ENCODE results near the gene MYDGF. TPM values are rescaled to one million over a fixed set of nuclear protein-coding genes. Genes with fewer than 3 reads are reported as not detected.

Gene MYDGF
- total and polyA plus RNA-seq, 2 of the 13 experiments (the other 11 are each of a cell fraction or from before 2014, with no cell fraction given): 116 to 198 TPM

DNA sequence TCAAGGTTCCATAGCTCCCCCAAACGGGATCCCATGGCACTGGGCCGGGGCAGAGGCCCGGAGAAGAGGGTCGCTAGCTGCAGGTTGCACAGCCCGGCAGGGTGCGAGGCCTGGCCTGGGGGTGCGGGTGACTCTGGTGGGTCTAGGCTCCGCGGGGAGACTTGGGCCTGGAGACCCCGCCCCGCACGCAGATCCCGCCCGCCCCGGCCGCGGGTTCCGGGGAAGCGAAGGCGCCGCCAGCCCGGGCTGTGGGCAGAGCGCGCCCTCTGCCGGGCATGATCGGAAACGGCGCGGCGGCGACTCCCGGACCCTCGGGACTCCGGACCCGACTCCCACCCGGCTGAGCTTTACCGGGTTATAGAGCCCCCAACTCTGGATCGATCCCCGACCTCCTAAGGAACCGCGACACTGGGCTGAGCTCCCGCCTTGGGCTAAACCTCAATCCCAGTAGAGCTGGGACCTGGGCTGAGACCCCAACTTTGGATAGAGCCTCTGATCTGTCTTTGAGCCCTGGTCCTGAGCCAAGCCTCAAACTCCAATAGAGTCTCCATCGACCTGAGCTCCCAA is 33.9 kb downstream of the MYDGF start (continued):
- TF ChIP-seq, protein P1, sequence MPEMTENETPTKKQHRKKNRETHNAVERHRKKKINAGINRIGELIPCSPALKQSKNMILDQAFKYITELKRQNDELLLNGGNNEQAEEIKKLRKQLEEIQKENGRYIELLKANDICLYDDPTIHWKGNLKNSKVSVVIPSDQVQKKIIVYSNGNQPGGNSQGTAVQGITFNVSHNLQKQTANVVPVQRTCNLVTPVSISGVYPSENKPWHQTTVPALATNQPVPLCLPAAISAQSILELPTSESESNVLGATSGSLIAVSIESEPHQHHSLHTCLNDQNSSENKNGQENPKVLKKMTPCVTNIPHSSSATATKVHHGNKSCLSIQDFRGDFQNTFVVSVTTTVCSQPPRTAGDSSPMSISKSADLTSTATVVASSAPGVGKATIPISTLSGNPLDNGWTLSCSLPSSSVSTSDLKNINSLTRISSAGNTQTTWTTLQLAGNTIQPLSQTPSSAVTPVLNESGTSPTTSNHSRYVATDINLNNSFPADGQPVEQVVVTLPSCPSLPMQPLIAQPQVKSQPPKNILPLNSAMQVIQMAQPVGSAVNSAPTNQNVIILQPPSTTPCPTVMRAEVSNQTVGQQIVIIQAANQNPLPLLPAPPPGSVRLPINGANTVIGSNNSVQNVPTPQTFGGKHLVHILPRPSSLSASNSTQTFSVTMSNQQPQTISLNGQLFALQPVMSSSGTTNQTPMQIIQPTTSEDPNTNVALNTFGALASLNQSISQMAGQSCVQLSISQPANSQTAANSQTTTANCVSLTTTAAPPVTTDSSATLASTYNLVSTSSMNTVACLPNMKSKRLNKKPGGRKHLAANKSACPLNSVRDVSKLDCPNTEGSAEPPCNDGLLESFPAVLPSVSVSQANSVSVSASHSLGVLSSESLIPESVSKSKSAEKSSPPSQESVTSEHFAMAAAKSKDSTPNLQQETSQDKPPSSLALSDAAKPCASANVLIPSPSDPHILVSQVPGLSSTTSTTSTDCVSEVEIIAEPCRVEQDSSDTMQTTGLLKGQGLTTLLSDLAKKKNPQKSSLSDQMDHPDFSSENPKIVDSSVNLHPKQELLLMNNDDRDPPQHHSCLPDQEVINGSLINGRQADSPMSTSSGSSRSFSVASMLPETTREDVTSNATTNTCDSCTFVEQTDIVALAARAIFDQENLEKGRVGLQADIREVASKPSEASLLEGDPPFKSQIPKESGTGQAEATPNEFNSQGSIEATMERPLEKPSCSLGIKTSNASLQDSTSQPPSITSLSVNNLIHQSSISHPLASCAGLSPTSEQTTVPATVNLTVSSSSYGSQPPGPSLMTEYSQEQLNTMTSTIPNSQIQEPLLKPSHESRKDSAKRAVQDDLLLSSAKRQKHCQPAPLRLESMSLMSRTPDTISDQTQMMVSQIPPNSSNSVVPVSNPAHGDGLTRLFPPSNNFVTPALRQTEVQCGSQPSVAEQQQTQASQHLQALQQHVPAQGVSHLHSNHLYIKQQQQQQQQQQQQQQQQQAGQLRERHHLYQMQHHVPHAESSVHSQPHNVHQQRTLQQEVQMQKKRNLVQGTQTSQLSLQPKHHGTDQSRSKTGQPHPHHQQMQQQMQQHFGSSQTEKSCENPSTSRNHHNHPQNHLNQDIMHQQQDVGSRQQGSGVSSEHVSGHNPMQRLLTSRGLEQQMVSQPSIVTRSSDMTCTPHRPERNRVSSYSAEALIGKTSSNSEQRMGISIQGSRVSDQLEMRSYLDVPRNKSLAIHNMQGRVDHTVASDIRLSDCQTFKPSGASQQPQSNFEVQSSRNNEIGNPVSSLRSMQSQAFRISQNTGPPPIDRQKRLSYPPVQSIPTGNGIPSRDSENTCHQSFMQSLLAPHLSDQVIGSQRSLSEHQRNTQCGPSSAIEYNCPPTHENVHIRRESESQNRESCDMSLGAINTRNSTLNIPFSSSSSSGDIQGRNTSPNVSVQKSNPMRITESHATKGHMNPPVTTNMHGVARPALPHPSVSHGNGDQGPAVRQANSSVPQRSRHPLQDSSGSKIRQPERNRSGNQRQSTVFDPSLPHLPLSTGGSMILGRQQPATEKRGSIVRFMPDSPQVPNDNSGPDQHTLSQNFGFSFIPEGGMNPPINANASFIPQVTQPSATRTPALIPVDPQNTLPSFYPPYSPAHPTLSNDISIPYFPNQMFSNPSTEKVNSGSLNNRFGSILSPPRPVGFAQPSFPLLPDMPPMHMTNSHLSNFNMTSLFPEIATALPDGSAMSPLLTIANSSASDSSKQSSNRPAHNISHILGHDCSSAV (CRISPR knock-in tag; IDR thresholded peaks at IDR 0.05; ENCODE audit: borderline replicate concordance): no peak
- TF ChIP-seq, protein P2, sequence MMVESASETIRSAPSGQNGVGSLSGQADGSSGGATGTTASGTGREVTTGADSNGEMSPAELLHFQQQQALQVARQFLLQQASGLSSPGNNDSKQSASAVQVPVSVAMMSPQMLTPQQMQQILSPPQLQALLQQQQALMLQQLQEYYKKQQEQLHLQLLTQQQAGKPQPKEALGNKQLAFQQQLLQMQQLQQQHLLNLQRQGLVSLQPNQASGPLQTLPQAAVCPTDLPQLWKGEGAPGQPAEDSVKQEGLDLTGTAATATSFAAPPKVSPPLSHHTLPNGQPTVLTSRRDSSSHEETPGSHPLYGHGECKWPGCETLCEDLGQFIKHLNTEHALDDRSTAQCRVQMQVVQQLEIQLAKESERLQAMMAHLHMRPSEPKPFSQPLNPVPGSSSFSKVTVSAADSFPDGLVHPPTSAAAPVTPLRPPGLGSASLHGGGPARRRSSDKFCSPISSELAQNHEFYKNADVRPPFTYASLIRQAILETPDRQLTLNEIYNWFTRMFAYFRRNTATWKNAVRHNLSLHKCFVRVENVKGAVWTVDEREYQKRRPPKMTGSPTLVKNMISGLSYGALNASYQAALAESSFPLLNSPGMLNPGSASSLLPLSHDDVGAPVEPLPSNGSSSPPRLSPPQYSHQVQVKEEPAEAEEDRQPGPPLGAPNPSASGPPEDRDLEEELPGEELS (CRISPR knock-in tag; IDR thresholded peaks at IDR 0.05): peak; percentile 36; the same call in 1 of the 2 replicates
- no peak for TF ChIP-seq ATAD3A (CRISPR knock-in tag; IDR thresholded peaks at IDR 0.05)
- TF ChIP-seq SNAPC2 (CRISPR knock-in tag; IDR thresholded peaks at IDR 0.05): no peak
- no peak for TF ChIP-seq POLR2A (IDR thresholded peaks at IDR 0.05; ENCODE audit: insufficient read depth in 1 of 2, low read depth in 2 of 2, low read length in 2 of 2)
- TF ChIP-seq, protein P3, sequence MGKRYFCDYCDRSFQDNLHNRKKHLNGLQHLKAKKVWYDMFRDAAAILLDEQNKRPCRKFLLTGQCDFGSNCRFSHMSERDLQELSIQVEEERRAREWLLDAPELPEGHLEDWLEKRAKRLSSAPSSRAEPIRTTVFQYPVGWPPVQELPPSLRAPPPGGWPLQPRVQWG (CRISPR knock-in tag; IDR thresholded peaks at IDR 0.05; ENCODE audit: borderline replicate concordance, low read depth): no peak
- no peak for TF ChIP-seq ZBTB7A (CRISPR knock-in tag; IDR thresholded peaks at IDR 0.05)
- peak; percentile 36; the same call in 1 of the 2 replicates for TF ChIP-seq MTA1 (CRISPR knock-in tag; IDR thresholded peaks at IDR 0.05; ENCODE audit: borderline replicate concordance)
- no peak for TF ChIP-seq MTF2 (CRISPR knock-in tag; IDR thresholded peaks at IDR 0.05; ENCODE audit: borderline replicate concordance)
- no peak for TF ChIP-seq NPAS2 (CRISPR knock-in tag; IDR thresholded peaks at IDR 0.05; ENCODE audit: borderline replicate concordance)
- TF ChIP-seq HMG20A (CRISPR knock-in tag; IDR thresholded peaks at IDR 0.05; ENCODE audit: borderline replicate concordance): no peak
- TF ChIP-seq NCOA5 (CRISPR knock-in tag; IDR thresholded peaks at IDR 0.05): no peak
- TF ChIP-seq DNMT3B (CRISPR knock-in tag; conservative IDR thresholded peaks at IDR 0.05): no peak
- no peak for TF ChIP-seq NCOA1 (CRISPR knock-in tag; IDR thresholded peaks at IDR 0.05)
- TF ChIP-seq NONO (IDR thresholded peaks at IDR 0.05): no peak
- TF ChIP-seq NONO (CRISPR knock-in tag; conservative IDR thresholded peaks at IDR 0.05): peak; percentile 47; the same call in 1 of the 2 replicates
- TF ChIP-seq, protein P4, sequence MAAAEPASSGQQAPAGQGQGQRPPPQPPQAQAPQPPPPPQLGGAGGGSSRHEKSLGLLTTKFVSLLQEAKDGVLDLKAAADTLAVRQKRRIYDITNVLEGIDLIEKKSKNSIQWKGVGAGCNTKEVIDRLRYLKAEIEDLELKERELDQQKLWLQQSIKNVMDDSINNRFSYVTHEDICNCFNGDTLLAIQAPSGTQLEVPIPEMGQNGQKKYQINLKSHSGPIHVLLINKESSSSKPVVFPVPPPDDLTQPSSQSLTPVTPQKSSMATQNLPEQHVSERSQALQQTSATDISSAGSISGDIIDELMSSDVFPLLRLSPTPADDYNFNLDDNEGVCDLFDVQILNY (CRISPR knock-in tag; conservative IDR thresholded peaks at IDR 0.05): no peak

All from HepG2 (cell line).